ENCODE data around the gene MMP1. TPM values are rescaled to one million over a fixed set of nuclear protein-coding genes. Genes with fewer than 3 reads are reported as not detected.
A peak's percentile ranks its signal among the peaks of the same experiment; 100 is the strongest.

The MMP1 gene
- total RNA-seq, 1 experiment from 2014 or later: 0.15 TPM

DNA sequence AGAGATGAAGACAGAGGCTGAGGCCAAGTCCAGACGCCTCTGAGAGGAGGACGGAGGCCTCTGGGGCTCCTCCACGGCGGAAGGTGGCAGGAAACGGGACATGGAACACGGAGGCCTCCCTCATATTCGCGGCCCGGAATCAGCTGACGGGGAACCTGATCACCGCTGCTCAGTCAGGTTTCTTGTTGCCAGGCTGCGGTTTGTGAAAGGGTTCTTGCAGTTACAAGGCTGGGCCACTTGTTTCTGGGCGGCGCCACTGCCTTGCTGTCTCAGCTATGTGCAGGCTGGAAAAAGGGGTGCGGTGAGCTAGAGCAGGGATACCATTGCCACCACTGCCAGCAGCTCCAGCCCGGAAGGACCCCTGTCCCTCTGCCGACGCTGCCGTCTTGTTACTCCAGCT is 10.0 kb upstream of the MMP1 start:
- intact Hi-C loops (cut with micrococcal nuclease; ENCODE audit: unreplicated experiment): no loop called here
- in situ Hi-C loops (cut with HindIII; ENCODE audit: low pct_unique_long_range_greater_than_20kb, low sequenced_read_pairs): no loop called here
- ChIA-PET CTCF (interaction anchor here (0.6 kb wide), 1 partner anchor 21 kb away, joined by 3 read pairs; no protein-coding TSS in a partner anchor), POLR2A (no interaction called here)
- no TSS peak for BruUV-seq (replicated peaks)
- ATAC-seq (peak; percentile 96), DNase-seq (ENCODE audit: low read depth, low spot score) (no peak)
- no peaks in the 10 kb centered on the region for H3K9me3 ChIP-seq (ENCODE audit: control insufficient read depth, insufficient read depth, low read depth, low read length)
- H3K27me3 ChIP-seq (ENCODE audit: control insufficient read depth, insufficient read depth, low read length): peaks cover 13% of the 10 kb centered on the region
- H3K27ac ChIP-seq (ENCODE audit: low read length): no peak overlapping the region
- no peaks in the 10 kb centered on the region for H3K36me3 ChIP-seq (ENCODE audit: control insufficient read depth, insufficient read depth, low read length)
- TF ChIP-seq, protein P1, sequence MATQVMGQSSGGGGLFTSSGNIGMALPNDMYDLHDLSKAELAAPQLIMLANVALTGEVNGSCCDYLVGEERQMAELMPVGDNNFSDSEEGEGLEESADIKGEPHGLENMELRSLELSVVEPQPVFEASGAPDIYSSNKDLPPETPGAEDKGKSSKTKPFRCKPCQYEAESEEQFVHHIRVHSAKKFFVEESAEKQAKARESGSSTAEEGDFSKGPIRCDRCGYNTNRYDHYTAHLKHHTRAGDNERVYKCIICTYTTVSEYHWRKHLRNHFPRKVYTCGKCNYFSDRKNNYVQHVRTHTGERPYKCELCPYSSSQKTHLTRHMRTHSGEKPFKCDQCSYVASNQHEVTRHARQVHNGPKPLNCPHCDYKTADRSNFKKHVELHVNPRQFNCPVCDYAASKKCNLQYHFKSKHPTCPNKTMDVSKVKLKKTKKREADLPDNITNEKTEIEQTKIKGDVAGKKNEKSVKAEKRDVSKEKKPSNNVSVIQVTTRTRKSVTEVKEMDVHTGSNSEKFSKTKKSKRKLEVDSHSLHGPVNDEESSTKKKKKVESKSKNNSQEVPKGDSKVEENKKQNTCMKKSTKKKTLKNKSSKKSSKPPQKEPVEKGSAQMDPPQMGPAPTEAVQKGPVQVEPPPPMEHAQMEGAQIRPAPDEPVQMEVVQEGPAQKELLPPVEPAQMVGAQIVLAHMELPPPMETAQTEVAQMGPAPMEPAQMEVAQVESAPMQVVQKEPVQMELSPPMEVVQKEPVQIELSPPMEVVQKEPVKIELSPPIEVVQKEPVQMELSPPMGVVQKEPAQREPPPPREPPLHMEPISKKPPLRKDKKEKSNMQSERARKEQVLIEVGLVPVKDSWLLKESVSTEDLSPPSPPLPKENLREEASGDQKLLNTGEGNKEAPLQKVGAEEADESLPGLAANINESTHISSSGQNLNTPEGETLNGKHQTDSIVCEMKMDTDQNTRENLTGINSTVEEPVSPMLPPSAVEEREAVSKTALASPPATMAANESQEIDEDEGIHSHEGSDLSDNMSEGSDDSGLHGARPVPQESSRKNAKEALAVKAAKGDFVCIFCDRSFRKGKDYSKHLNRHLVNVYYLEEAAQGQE (IDR thresholded peaks at IDR 0.05; ENCODE audit: insufficient read depth in 1 of 2, low read depth in 2 of 2, low read length in 1 of 2): no peak
- TF ChIP-seq, protein P2, sequence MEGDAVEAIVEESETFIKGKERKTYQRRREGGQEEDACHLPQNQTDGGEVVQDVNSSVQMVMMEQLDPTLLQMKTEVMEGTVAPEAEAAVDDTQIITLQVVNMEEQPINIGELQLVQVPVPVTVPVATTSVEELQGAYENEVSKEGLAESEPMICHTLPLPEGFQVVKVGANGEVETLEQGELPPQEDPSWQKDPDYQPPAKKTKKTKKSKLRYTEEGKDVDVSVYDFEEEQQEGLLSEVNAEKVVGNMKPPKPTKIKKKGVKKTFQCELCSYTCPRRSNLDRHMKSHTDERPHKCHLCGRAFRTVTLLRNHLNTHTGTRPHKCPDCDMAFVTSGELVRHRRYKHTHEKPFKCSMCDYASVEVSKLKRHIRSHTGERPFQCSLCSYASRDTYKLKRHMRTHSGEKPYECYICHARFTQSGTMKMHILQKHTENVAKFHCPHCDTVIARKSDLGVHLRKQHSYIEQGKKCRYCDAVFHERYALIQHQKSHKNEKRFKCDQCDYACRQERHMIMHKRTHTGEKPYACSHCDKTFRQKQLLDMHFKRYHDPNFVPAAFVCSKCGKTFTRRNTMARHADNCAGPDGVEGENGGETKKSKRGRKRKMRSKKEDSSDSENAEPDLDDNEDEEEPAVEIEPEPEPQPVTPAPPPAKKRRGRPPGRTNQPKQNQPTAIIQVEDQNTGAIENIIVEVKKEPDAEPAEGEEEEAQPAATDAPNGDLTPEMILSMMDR (IDR thresholded peaks at IDR 0.05): peak; percentile 92
- peaks cover 5% of the 10 kb centered on the region; the same call in 1 of the 2 replicates for H3K4me1 ChIP-seq (ENCODE audit: control insufficient read depth, insufficient read depth, low read length)
- H3K4me3 ChIP-seq (ENCODE audit: low read depth in 2 of 2, low read length in 2 of 2): peak overlapping the region; percentile 25 to 50

DNA sequence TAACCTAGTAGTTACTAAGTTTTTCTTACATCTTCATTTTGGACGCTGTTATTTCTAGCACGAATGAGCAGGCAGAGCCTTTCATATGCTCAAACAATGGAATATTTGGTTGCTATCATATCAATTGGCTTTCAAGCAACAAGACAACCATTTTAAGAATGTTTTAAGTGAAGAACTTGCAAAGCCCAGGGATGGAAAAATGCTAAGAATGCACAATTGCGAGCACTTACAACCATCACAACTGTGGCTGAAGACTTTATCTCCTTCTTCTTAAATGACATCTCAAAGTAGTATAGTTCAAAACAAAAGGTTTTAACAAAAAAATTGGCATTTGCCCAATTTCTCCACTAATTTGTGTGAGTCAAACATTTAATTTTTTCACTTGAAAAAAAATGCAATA is 8.3 kb upstream of the MMP1 start:
- BruUV-seq (replicated peaks): no TSS peak
- H3K4me3 ChIP-seq (ENCODE audit: low read depth in 2 of 2, low read length in 2 of 2): no peak overlapping the region
- TF ChIP-seq, protein P2 (IDR thresholded peaks at IDR 0.05): no peak
- TF ChIP-seq SIN3A (IDR thresholded peaks at IDR 0.05; ENCODE audit: borderline replicate concordance, insufficient read depth, low read depth, low read length): no peak
- TF ChIP-seq TCF7L2 (IDR thresholded peaks at IDR 0.05; ENCODE audit: low read depth, low read length): no peak
- TF ChIP-seq, protein P1 (IDR thresholded peaks at IDR 0.05; ENCODE audit: insufficient read depth in 1 of 2, low read depth in 2 of 2, low read length in 1 of 2): no peak
- TF ChIP-seq POLR2AphosphoS5 (IDR thresholded peaks at IDR 0.05; ENCODE audit: low read depth, low read length): no peak
- in situ Hi-C loops (cut with HindIII; ENCODE audit: low pct_unique_long_range_greater_than_20kb, low sequenced_read_pairs) (no loop called here), intact Hi-C loops (cut with micrococcal nuclease; ENCODE audit: unreplicated experiment) (no loop called here)
- DNase-seq (ENCODE audit: low read depth, low spot score): no peak
- H3K27ac ChIP-seq (ENCODE audit: low read length): no peak overlapping the region
- H3K36me3 ChIP-seq (ENCODE audit: control insufficient read depth, insufficient read depth, low read length): no peaks in the 10 kb centered on the region
- peaks cover 5% of the 10 kb centered on the region; the same call in 1 of the 2 replicates for H3K4me1 ChIP-seq (ENCODE audit: control insufficient read depth, insufficient read depth, low read length)
- ChIA-PET CTCF (no interaction called here), POLR2A (no interaction called here)
- no peaks in the 10 kb centered on the region for H3K9me3 ChIP-seq (ENCODE audit: control insufficient read depth, insufficient read depth, low read depth, low read length)
- no peak for ATAC-seq
- peaks cover 7% of the 10 kb centered on the region; the same call in 1 of the 2 replicates for H3K27me3 ChIP-seq (ENCODE audit: control insufficient read depth, insufficient read depth, low read length)

Data from Panc1 (cell line).